GM19193 (cell line): Measurements from ENCODE around the gene KCNJ13.

Source experiments
- POLR2A ChIP-seq: IDR thresholded peaks from 4 replicates; pipeline ENCODE4 v1.6.1; 2011; ENCODE audit not compliant: insufficient read depth, insufficient read length; ENCODE audit errors: extremely low read depth

KCNJ13 gene

DNA sequence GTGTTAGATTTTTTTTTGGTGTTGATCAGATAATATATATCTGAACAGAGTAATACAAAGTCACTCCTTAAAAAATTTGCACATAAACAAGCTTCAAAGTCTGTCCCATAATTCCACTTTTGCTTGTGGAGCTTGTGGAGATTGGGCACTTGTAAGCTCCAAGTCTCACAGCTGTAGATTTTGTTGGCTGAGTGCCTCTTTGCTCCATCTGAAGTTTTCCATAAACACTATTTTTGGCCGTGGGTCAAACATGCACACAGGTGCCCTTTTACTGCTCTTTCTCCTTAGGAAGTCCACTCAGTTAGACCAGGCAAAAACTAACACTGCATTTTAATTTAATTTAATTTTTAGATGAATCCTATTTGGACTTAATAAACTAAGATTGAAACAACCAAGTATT, 3.6 kb upstream of the KCNJ13 start:
- TF ChIP-seq POLR2A = no peak

DNA sequence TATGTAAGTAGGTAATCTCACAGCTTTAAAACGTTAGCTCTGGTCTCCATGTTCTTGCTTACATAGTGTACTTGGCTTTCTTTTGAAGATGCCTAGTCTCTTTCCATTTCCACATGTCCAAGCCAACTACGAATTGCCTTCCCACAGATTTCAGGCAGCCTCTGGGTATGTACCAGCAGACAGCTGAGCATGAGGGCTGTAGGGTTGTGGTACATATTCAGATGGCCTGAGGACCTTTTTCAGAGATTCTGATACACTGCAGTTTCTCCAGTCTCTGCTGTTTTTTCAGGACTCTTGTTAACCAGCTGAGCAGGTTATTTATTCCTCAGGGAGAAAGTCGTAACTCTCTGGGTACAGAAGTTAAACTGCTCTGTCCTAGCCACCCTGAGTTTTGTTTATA, 3.1 kb upstream of the KCNJ13 start:
- no peak for TF ChIP-seq POLR2A

DNA sequence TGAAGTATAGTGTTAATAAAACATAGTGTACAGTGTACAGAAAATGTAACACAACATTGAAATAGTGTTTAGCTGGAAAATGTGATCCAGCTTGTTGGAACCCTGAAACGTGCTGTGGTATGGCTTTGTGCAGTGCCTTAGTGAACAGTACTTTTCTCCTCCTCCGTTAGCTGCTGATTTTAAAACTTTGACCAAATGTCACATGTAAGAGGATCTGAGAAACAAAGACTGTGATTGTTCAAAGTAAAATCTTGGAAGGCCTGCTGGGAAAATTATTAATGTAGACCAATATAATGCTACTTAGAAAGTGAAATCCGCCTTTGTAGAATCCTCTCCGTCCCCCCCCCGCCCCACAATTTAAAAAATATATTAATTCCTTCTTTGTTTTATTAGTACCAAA, 911 bp upstream of the KCNJ13 start:
- no peak for TF ChIP-seq POLR2A

DNA sequence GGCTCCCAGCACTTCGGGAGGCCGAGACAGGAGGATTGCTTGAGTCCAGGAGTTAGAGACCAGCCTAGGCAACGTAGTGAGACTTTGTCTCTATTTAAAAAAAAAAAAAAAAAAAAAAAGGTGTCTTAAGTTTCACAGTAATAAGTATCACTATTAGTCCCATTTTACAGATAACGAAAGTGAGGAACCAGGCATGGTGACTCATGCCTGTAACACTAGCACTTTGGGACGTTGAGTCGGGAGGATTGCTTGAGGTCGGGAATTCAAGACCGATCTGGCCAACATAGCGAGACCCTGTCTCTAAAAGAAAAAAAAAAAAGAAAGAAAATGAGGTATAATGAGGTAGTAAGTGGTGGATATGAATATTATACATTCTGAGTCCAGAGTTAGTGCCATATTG, 2.5 kb downstream of the KCNJ13 start:
- TF ChIP-seq POLR2A = no peak

DNA sequence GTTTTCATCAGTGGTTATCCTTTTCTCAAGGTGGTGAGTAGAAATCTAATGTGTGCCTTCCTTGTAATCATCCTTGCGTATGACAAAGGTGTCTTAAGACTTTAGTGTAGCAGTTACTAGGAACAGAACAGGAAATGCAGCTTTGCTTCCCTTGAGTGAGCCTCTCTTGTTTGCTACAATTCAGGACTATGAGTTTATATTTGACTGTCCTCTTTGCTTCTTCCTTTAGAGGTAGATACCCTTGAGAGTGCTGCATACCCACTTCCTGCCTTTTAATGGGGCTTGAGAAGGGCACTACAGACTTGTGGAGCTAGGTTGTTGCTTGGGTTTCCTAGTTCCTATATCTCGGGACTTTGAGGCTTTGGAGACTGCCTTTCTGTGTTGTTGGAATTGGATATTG, 3.8 kb downstream of the KCNJ13 start:
- no peak for TF ChIP-seq POLR2A

- TF ChIP-seq POLR2A = no peak
Observed at GRCh38 chr2:232771870-232772269, 4.5 kb downstream of the KCNJ13 start.

- no peak for TF ChIP-seq POLR2A
Observed at GRCh38 chr2:232770207-232770606, 6.2 kb downstream of the KCNJ13 start.

- no peak for TF ChIP-seq POLR2A
Observed at GRCh38 chr2:232767866-232768265, 8.5 kb downstream of the KCNJ13 start.

DNA sequence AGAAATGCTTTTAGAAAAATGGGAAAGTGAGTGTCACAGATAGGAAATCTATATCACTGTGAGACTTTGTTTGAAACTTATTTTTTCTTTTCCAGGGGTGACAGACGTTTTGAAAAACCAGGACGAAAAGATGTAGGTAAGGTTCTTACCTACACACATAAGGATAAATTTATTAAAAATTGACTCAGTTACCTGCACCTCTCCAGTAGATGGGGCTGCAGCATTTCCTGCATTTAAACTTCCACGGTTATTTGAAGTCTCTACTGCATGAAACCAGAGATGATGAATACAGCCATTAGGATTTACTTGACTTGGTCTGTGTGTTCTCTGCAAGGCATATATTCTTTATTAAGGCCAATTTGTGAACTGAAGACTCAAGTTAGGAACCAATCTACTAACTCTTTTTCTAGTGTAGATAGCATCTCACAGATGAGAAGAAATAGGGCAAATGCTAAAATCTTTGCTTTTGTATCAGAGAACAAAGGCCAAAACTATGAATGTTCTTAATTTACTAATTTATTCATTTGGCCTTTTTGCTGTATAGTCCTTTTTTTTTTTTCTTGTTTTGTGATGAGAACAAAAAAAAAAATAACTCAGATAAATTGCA, 15.0 kb downstream of the KCNJ13 start:
- TF ChIP-seq POLR2A = no peak

DNA sequence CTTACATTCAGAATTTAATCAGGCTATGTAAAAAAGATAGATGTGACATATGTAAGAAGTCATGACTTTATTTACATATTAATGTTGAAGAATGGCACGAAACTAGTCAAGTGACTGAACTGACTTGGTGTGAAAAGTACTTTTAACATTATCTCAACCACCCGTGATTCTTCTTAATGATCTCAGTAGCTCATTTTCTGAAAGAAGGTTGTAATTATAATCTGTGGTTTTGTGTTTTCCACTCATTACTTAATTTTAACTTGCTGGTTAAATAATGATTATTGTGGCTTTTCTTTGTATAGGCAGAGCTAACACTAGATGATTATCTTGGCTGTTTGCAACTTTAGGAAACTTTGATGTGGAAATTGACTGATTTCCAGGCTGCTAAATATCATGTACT, 18.5 kb downstream of the KCNJ13 start:
- TF ChIP-seq POLR2A = no peak

GRCh38 chr2:232750135-232750671, 26.2 kb downstream of the KCNJ13 start:
- no peak for TF ChIP-seq POLR2A

DNA sequence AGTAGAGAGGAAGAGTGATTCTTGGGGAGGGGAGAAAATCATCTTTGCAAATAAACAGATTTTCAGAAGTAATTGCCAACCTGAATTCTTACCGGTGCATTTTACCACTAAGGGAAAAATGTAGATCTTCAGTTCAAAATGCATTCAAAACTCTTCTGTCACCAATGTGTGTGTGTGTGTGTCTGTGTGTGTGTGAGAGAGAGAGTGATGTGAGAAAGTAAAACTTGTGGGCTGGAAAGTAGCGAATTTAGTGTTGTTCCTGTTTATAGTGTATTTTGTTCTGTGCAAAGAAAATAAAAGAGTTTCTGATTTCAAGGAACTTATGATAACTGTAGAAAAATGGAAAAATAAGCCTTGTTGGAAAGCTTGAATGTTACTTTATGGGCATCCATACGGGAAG, 27.0 kb downstream of the KCNJ13 start:
- TF ChIP-seq POLR2A = no peak

DNA sequence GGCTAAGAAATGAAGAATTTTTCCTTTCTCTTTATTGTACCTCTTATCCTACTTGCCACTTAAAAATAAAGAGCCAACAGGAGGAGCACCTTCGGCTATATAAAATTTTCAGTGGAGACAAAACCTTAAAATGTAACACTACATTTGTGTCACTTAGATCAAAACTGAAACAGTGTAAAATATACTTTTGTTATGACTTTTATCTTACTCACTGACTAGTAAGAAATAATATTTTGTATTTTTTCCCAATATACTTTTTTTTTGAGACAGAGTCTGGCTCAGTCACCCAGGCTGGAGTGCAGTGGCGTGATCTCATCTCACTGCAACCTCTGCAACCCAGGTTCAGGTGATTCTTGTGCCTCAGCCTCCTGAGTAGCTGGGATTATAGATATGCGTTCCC, 28.3 kb downstream of the KCNJ13 start:
- TF ChIP-seq POLR2A = no peak

DNA sequence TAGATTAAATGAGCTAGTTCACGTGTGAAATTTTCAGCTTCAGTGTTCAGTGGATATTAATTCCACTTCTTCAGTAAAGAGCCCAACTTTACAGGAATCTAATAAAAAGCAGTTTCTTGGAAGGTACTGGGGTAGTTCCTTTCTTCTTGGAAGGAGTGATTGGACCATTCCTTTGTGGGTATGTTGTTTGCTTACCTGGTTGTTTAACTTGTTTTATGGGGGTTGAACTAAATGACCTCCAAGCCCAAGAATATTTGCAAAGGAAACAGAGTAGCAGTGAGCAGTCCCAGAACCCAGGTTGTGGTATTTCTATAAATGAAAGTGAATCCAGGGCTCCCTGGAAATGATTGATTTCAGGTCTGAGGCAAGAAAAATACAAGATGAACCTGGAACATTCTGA, 31.4 kb downstream of the KCNJ13 start:
- no peak for TF ChIP-seq POLR2A

GRCh38 chr2:232741972-232742371, 34.4 kb downstream of the KCNJ13 start:
- TF ChIP-seq POLR2A = no peak

GRCh38 chr2:232741294-232741693, 35.1 kb downstream of the KCNJ13 start:
- TF ChIP-seq POLR2A = no peak

DNA sequence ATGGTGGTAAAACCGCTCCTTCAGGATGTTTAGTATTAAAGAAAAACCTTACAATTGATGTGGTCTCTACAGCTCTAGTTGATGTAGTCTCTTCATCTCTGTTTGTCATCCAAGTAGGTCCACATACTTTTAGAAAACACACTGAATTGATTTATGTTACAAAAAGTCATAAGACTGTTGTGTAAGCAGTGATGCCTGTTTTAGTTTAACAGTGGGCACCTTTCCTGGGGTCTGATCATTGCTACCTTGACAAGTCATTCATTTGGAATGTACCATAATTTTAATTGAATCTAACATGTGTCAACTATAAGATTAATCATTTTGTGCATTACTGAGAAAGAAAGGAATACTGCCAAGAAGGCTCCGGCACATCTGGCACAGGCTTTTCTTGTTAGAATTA, 44.9 kb downstream of the KCNJ13 start:
- no peak for TF ChIP-seq POLR2A
